Endothelial cell of umbilical vein (primary cell): ENCODE measurements around the gene MINK1. TPM values are rescaled to one million over a fixed set of nuclear protein-coding genes. Genes with fewer than 3 reads are reported as not detected.

Experiments
- BruUV-seq: library from RNA; stranded (reverse); fragments of 400-500 nt; replicated peaks from 2 replicates; lab custom pipeline; 2021; lab: Mats Ljungman, UMichigan
- CTCF ChIA-PET: fragments of 300-600, 350-600 bp; sonication (Branson Sonifier 250); formaldehyde crosslinking; loops from one replicate; lab custom pipeline; 2021; ENCODE audit warnings: antibody characterized with exemption, inconsistent platforms; lab: Charles Lee
- POLR2A ChIA-PET: fragments of 300-600, 350-600 bp; sonication (Branson Sonifier 250); formaldehyde crosslinking; loops from one replicate; lab custom pipeline; 2021; ENCODE audit warnings: antibody characterized with exemption, inconsistent platforms; lab: Charles Lee
- DNase-seq: peaks from one replicate; pipeline ENCODE4 v3.0.0-alpha.2; 2011; ENCODE audit warnings: low read depth, low spot score
- FAIRE-seq: peaks from 2 replicates; lab custom pipeline; 2011; peaks lifted over from hg19 to GRCh38; lab: Jason Lieb, UNC
- H2AFZ ChIP-seq: 2 replicates; pipeline ENCODE4 v1.6.0; 2012; ENCODE audit warnings: low read depth, low read length, control low read depth, inconsistent platforms
- H3K27ac ChIP-seq: 2 replicates; pipeline ENCODE4 v1.5.1; 2011; ENCODE audit warnings: low read depth, mild to moderate bottlenecking, control low read depth, low read length, moderate library complexity; ENCODE audit not compliant: insufficient read depth
- H3K27me3 ChIP-seq, 2 experiments: 2 replicates each; pipeline versions ENCODE4 v1.6.0 to v1.6.1; 2011; ENCODE audit warnings: low read length in 2 of 2, mixed read lengths in 1 of 2; ENCODE audit not compliant: control insufficient read depth in 2 of 2, insufficient read depth in 2 of 2
- H3K36me3 ChIP-seq, 2 experiments: 2 replicates in 1 of 2; 3 replicates in 1 of 2; pipeline ENCODE4 v1.5.1; 2011; ENCODE audit warnings: low read length in 2 of 2, mild to moderate bottlenecking in 1 of 2, moderate library complexity in 1 of 2; ENCODE audit not compliant: control insufficient read depth in 2 of 2, insufficient read depth in 2 of 2; ENCODE audit errors: extremely low read depth in 1 of 2
- H3K4me1 ChIP-seq: 3 replicates; pipeline ENCODE4 v1.5.1; 2011; ENCODE audit warnings: mild to moderate bottlenecking, low read length; ENCODE audit not compliant: control insufficient read depth, insufficient read depth; ENCODE audit errors: extremely low read depth
- H3K4me2 ChIP-seq: 2 replicates; pipeline ENCODE4 v1.6.1; 2011; ENCODE audit warnings: low read length, control low read depth, mixed read lengths; ENCODE audit not compliant: insufficient read depth
- H3K4me3 ChIP-seq, 3 experiments: fragments of 200-600 bp in 1 of 3; sonication (generic), shearing (Covaris generic) in 1 of 3; replicated peaks in 1 of 3; 2 replicates each; pipeline ENCODE4 v1.5.1; 2011 to 2016; ENCODE audit warnings: control low read depth in 3 of 3, low read length in 3 of 3, mild to moderate bottlenecking in 2 of 3, inconsistent platforms in 1 of 3, low read depth in 1 of 3, moderate library complexity in 1 of 3; ENCODE audit not compliant: insufficient read depth in 1 of 3
- H3K79me2 ChIP-seq: 2 replicates; pipeline ENCODE4 v1.6.0; 2012; ENCODE audit warnings: low read length, inconsistent platforms; ENCODE audit not compliant: control insufficient read depth, insufficient read depth
- H3K9ac ChIP-seq: replicated peaks from 2 replicates; pipeline ENCODE3; 2011; ENCODE audit warnings: low read length, control low read depth; ENCODE audit not compliant: insufficient read depth; ENCODE audit errors: extremely low read depth
- H3K9me1 ChIP-seq: replicated peaks from 3 replicates; pipeline ENCODE4 v1.6.0; 2011; ENCODE audit warnings: mild to moderate bottlenecking, low read length; ENCODE audit not compliant: control insufficient read depth, insufficient read depth; ENCODE audit errors: extremely low read depth
- H3K9me3 ChIP-seq: replicated peaks from 2 replicates; pipeline ENCODE4 v1.5.1; 2012; ENCODE audit warnings: low read length, inconsistent platforms; ENCODE audit not compliant: control insufficient read depth, insufficient read depth
- H4K20me1 ChIP-seq: replicated peaks from 2 replicates; pipeline ENCODE3; 2011; ENCODE audit warnings: mild to moderate bottlenecking, low read length; ENCODE audit not compliant: control insufficient read depth, insufficient read depth; ENCODE audit errors: extremely low read depth
- CTCF ChIP-seq, 2 donors: IDR thresholded peaks; 1 replicate in 1 of 2; 2 replicates in 1 of 2; pipeline ENCODE4 v1.5.1; 2011; ENCODE audit warnings: low read length in 2 of 2, mild to moderate bottlenecking in 2 of 2, moderate library complexity in 2 of 2, control low read depth in 1 of 2, inconsistent platforms in 1 of 2, low read depth in 1 of 2; ENCODE audit not compliant: insufficient read depth in 1 of 2; ENCODE audit errors: extremely low read depth in 1 of 2
- EZH2 ChIP-seq: IDR thresholded peaks from 2 replicates; pipeline ENCODE4 v1.6.1; 2012; ENCODE audit warnings: borderline replicate concordance, low read depth, mild to moderate bottlenecking, moderate library complexity, low read length, inconsistent platforms; ENCODE audit not compliant: severe bottlenecking
- FOS ChIP-seq: IDR thresholded peaks from 2 replicates; pipeline ENCODE4 v1.6.1; 2011; ENCODE audit warnings: mild to moderate bottlenecking, low read length, moderate library complexity, borderline replicate concordance; ENCODE audit not compliant: insufficient read depth
- GATA2 ChIP-seq: IDR thresholded peaks from 2 replicates; pipeline ENCODE4 v1.7.0; 2011; ENCODE audit warnings: low read depth, mild to moderate bottlenecking, moderate library complexity, mixed read lengths, low read length; ENCODE audit not compliant: insufficient read length, insufficient read depth
- JUN ChIP-seq: IDR thresholded peaks from 2 replicates; pipeline ENCODE4 v1.6.1; 2011; ENCODE audit warnings: borderline replicate concordance, low read depth; ENCODE audit not compliant: insufficient read length, insufficient read depth
- MAX ChIP-seq: IDR thresholded peaks from 2 replicates; pipeline ENCODE4 v1.6.1; 2011; ENCODE audit not compliant: insufficient read depth, insufficient read length
- MYC ChIP-seq: IDR thresholded peaks from one replicate; pipeline ENCODE4 v1.6.1; 2011; ENCODE audit warnings: mild to moderate bottlenecking, low read depth, low read length
- POLR2A ChIP-seq: IDR thresholded peaks from 2 replicates; pipeline ENCODE4 v1.6.1; 2012; ENCODE audit warnings: low read depth, mild to moderate bottlenecking, control low read depth, low read length
- POLR2AphosphoS5 ChIP-seq: IDR thresholded peaks from 2 replicates; pipeline ENCODE4 v1.6.1; 2012; ENCODE audit warnings: low read depth, mild to moderate bottlenecking, control low read depth, low read length, moderate library complexity; ENCODE audit not compliant: insufficient read depth
- dilution Hi-C: fragments of 300-500 bp; cut with MboI; formaldehyde crosslinking; loops from one replicate; pipeline ENCODE4 v1.15.0; 2019; ENCODE audit warnings: low sequenced_read_pairs; ENCODE audit not compliant: extremely low pct_ligation_motif_present
- intact Hi-C: fragments of 100-400 bp; cut with micrococcal nuclease; formaldehyde crosslinking; loops from one replicate; pipeline ENCODE4 v1.10.0; 2022
- polyA plus RNA-seq, 4 experiments: library from polyadenylated mRNA; depleted of rRNA in 3 of 4; stranded (reverse) in 3 of 4; unstranded in 1 of 4; fragments of >200 nt; gene quantifications; 2 replicates each; pipeline versions ENCODE4 v1.2.1 to v1.2.3, GENCODE V29; 2011 to 2012; ENCODE audit warnings: missing spikeins in 1 of 4
- total RNA-seq: library from RNA; stranded (reverse); gene quantifications from 2 replicates; pipeline ENCODE4 v1.2.3, GENCODE V29; 2021

MINK1 gene
- total and polyA plus RNA-seq, 2 donors (not counting 3 experiments of a cell fraction or from before 2014, with no cell fraction given) = 53.6 to 89.4 TPM

- H3K9ac ChIP-seq = no peak overlapping the region
- BruUV-seq = no TSS peak
- H3K36me3 ChIP-seq = peaks cover 4 to 25% of the 10 kb centered on the region in 2 experiments
- peaks cover 41% of the 10 kb centered on the region for H3K79me2 ChIP-seq
- no peak overlapping the region for H3K4me3 ChIP-seq
- dilution Hi-C loops = no loop called here
- ChIA-PET POLR2A (no interaction called here), CTCF (interaction anchor here (3.3 kb wide), 1 partner anchor 29 kb away, joined by 44 read pairs; no protein-coding TSS in a partner anchor)
- DNase-seq (no peak), FAIRE-seq (no peak)
- no peaks in the 10 kb centered on the region for H3K9me1 ChIP-seq
- intact Hi-C loops = no loop called here
- no peak overlapping the region for H3K27ac ChIP-seq
- TF ChIP-seq POLR2AphosphoS5 = no peak
- no peak for TF ChIP-seq GATA2
- TF ChIP-seq CTCF (IDR thresholded peaks at IDR 0.05; ENCODE audit: extremely low read depth in 1 of 2, insufficient read depth in 1 of 2, low read depth in 1 of 2, low read length in 2 of 2) = no peak
- no peak for TF ChIP-seq FOS
- TF ChIP-seq MAX = no peak
- TF ChIP-seq EZH2 = no peak
- no peak for TF ChIP-seq MYC
- TF ChIP-seq POLR2A = no peak
- no peak for TF ChIP-seq JUN
- H3K4me1 ChIP-seq = peaks cover 23% of the 10 kb centered on the region
- no peaks in the 10 kb centered on the region for H3K27me3 ChIP-seq
- no peaks in the 10 kb centered on the region for H4K20me1 ChIP-seq
- no peaks in the 10 kb centered on the region for H3K9me3 ChIP-seq
- H2AFZ ChIP-seq = no peak overlapping the region
- H3K4me2 ChIP-seq = no peak overlapping the region
Observed at GRCh38 chr17:4938069-4938491, 104.9 kb downstream of the MINK1 start.
